NB4 (cell line): ENCODE measurements around the gene PLXDC2.

ENCODE experiments used
- POLR2A ChIP-seq: IDR thresholded peaks from 2 replicates; pipeline ENCODE4 v1.6.1; 2011; ENCODE audit warnings: mild to moderate bottlenecking; ENCODE audit not compliant: insufficient read length; ENCODE audit errors: extremely low read depth
- TF ChIP-seq, protein P1 (sequence below): IDR thresholded peaks from one replicate; pipeline ENCODE4 v1.5.1; 2012; ENCODE audit warnings: low read depth, low read length

DNA sequence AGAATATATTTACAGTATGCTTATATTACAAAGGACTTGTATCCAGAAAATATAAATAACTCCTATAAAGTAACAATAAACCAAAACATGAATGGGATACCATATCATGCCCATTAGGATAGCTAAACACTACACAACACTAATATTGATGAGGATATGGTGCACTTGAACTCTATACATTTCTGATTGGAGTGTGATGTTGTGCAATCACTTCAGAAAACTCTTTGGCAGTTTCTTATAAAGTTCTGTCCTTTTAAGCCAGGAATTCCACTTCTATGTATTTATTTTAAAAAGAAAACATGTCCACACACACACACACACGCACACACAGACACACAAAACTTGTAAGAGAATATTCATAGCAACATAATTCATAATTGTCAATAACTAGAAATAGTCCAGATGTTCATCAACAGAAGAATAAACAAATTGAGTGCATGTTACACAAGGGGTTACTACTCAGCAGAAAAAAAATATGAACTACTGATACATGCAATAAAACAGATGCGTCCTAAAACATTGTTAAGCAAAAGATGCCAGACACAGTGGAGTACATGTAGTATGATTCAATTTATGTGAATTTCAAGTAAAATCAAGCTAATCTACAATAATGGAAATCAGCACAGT is 416.0 kb downstream of the PLXDC2 start:
- TF ChIP-seq, protein P1, sequence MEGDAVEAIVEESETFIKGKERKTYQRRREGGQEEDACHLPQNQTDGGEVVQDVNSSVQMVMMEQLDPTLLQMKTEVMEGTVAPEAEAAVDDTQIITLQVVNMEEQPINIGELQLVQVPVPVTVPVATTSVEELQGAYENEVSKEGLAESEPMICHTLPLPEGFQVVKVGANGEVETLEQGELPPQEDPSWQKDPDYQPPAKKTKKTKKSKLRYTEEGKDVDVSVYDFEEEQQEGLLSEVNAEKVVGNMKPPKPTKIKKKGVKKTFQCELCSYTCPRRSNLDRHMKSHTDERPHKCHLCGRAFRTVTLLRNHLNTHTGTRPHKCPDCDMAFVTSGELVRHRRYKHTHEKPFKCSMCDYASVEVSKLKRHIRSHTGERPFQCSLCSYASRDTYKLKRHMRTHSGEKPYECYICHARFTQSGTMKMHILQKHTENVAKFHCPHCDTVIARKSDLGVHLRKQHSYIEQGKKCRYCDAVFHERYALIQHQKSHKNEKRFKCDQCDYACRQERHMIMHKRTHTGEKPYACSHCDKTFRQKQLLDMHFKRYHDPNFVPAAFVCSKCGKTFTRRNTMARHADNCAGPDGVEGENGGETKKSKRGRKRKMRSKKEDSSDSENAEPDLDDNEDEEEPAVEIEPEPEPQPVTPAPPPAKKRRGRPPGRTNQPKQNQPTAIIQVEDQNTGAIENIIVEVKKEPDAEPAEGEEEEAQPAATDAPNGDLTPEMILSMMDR = no peak
- TF ChIP-seq POLR2A = no peak
